Embryonic facial prominence (tissue), 1 donor: ENCODE measurements around the gene UCKL1.

Experiments used
- DNase-seq: peaks from one replicate; pipeline ENCODE4 v3.0.0-alpha.2; 2016; ENCODE audit errors: extremely low spot score

UCKL1 gene

DNA sequence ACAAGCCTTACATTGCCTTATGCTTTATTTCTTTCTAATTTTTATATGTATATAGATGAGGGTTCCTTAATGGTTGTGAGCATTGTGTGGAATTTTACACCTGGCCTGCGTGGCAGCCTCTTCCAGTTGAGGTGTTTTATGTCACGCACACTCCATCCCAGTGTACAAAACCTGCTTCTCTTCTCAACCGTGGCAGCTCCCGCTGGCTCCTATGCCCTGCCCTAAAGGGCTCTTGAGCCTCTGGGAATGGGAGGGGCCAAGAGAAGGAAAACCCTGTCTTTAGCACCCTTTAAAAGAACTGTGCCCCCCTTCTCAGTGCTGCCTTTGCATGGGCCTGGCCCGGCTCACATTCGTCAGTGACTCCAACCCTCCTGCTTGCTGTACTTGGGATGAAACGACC lies 65.6 kb downstream of the UCKL1 start:
- DNase-seq = no peak

- DNase-seq = no peak
Observed at GRCh38 chr20:63890201-63890576, 66.0 kb downstream of the UCKL1 start.
